GM13976 (cell line): ENCODE measurements around the gene LGSN.
"Not testable (repeated sequence)": the region's sequence is repeated elsewhere in the genome, so short reads cannot be mapped to it uniquely, and the experiment has no call there.

ENCODE experiments used
- DNase-seq: peaks from one replicate; pipeline ENCODE4 v3.0.0; 2012; ENCODE audit warnings: low spot score
- CTCF ChIP-seq: IDR thresholded peaks from 2 replicates; pipeline ENCODE4 v1.5.1; 2012; ENCODE audit warnings: borderline replicate concordance, mild to moderate bottlenecking; ENCODE audit not compliant: insufficient read depth; ENCODE audit errors: extremely low read depth, missing control alignments, control extremely low read depth
- in situ Hi-C: fragments of 300-500 bp; cut with MboI; formaldehyde crosslinking; loops from one replicate; pipeline ENCODE4 v1.12.0; 2022; ENCODE audit warnings: low sequenced_read_pairs, mixed read lengths, inconsistent platforms; ENCODE audit not compliant: unreplicated experiment

LGSN gene

GRCh38 chr6:63259153-63259552 is 60.6 kb downstream of the LGSN start:
- no peak for DNase-seq
- no peak for TF ChIP-seq CTCF
- in situ Hi-C loops: loop anchor here (25.0 kb wide), 1 partner anchor 197 kb away; no protein-coding TSS in a partner anchor

GRCh38 chr6:63249875-63250482 is 69.8 kb downstream of the LGSN start:
- DNase-seq: no peak
- in situ Hi-C loops: loop anchor here (25.0 kb wide), 1 partner anchor 188 kb away; no protein-coding TSS in a partner anchor
- no peak for TF ChIP-seq CTCF

GRCh38 chr6:63246581-63246980 is 73.2 kb downstream of the LGSN start:
- TF ChIP-seq CTCF: no peak
- DNase-seq: no peak
- in situ Hi-C loops: no loop called here

- DNase-seq: no peak
- TF ChIP-seq CTCF: no peak
- in situ Hi-C loops: no loop called here
Measured at GRCh38 chr6:63245909-63246308, 73.9 kb downstream of the LGSN start.

- in situ Hi-C loops: no loop called here
- DNase-seq: no peak
- no peak for TF ChIP-seq CTCF
Measured at GRCh38 chr6:63245420-63245819, 74.4 kb downstream of the LGSN start.

- DNase-seq: no peak
- no peak for TF ChIP-seq CTCF
- in situ Hi-C loops: no loop called here
Measured at GRCh38 chr6:63236398-63236817, 83.4 kb downstream of the LGSN start.

- DNase-seq, in situ Hi-C loops: not testable (repeated sequence)
Measured at GRCh38 chr6:63230511-63230910, 89.3 kb downstream of the LGSN start.

- DNase-seq, in situ Hi-C loops: not testable (repeated sequence)
Measured at GRCh38 chr6:63230027-63230426, 89.8 kb downstream of the LGSN start.

- not testable (repeated sequence) for DNase-seq
Measured at GRCh38 chr6:63227928-63228894, 91.6 kb downstream of the LGSN start.

GRCh38 chr6:63225987-63226386 is 93.8 kb downstream of the LGSN start:
- in situ Hi-C loops, DNase-seq: not testable (repeated sequence)

More at GRCh38 chr6:63227928-63228894, 91.6 kb downstream of the LGSN start:
- in situ Hi-C loops: not testable (repeated sequence)
